ENCODE measurements around the gene UGGT1.

UGGT1 gene

GRCh38 chr2:128090945-128091725, at the start of gene UGGT1:
Gene UGGT1 (plus strand): TSS chr2:128091200. CDS start chr2:128091358, 158 bp downstream.
- peak; percentile 99 for DNase-seq

- no peak for DNase-seq
Measured at GRCh38 chr2:128041561-128041960, 49.4 kb upstream of the UGGT1 start.

GRCh38 chr2:128043041-128043440, 48.0 kb upstream of the UGGT1 start:
- no peak for DNase-seq

- no peak for DNase-seq
Measured at GRCh38 chr2:128053331-128053730, 37.7 kb upstream of the UGGT1 start.

- DNase-seq = no peak
Measured at GRCh38 chr2:128054104-128054885, 36.7 kb upstream of the UGGT1 start.

- no peak for DNase-seq
Measured at GRCh38 chr2:128057334-128057733, 33.7 kb upstream of the UGGT1 start.

- no peak for DNase-seq
Measured at GRCh38 chr2:128058114-128058513, 32.9 kb upstream of the UGGT1 start.

- no peak for DNase-seq
Measured at GRCh38 chr2:128062571-128062970, 28.4 kb upstream of the UGGT1 start.

- no peak for DNase-seq
Measured at GRCh38 chr2:128064353-128064752, 26.6 kb upstream of the UGGT1 start.

- no peak for DNase-seq
Measured at GRCh38 chr2:128069769-128070168, 21.2 kb upstream of the UGGT1 start.

- DNase-seq = no peak
Measured at GRCh38 chr2:128073278-128073677, 17.7 kb upstream of the UGGT1 start.

GRCh38 chr2:128076461-128077106, 14.4 kb upstream of the UGGT1 start:
- DNase-seq = no peak

- DNase-seq = no peak
Measured at GRCh38 chr2:128084757-128085156, 6.2 kb upstream of the UGGT1 start.

GRCh38 chr2:128086244-128086643, 4.8 kb upstream of the UGGT1 start:
- no peak for DNase-seq

- DNase-seq = no peak
Measured at GRCh38 chr2:128090575-128090944, 440 bp upstream of the UGGT1 start.

GRCh38 chr2:128091726-128092080, 703 bp downstream of the UGGT1 start:
- DNase-seq = peak; percentile 48

- no peak for DNase-seq
Measured at GRCh38 chr2:128092656-128093055, 1.7 kb downstream of the UGGT1 start.

- DNase-seq = no peak
Measured at GRCh38 chr2:128093762-128094161, 2.8 kb downstream of the UGGT1 start.

- no peak for DNase-seq
Measured at GRCh38 chr2:128095201-128095600, 4.2 kb downstream of the UGGT1 start.

- DNase-seq = peak; percentile 20
Measured at GRCh38 chr2:128103407-128103806, 12.4 kb downstream of the UGGT1 start.

- no peak for DNase-seq
Measured at GRCh38 chr2:128105072-128105471, 14.1 kb downstream of the UGGT1 start.

GRCh38 chr2:128108166-128108565, 17.2 kb downstream of the UGGT1 start:
- no peak for DNase-seq

GRCh38 chr2:128109243-128109642, 18.2 kb downstream of the UGGT1 start:
- DNase-seq = no peak

All from suppressor macrophage treated with lipopolysaccharide for 4 hours (primary cell).